Lower leg skin (tissue), 4 donors: ENCODE data around the gene IL6R. TPM values are rescaled to one million over a fixed set of nuclear protein-coding genes. Genes with fewer than 3 reads are reported as not detected.

Experiments used
- DNase-seq, 2 donors: peaks; one replicate each; pipeline ENCODE4 v3.0.0-alpha.2; 2019; ENCODE audit warnings: low spot score in 2 of 2
- H3K4me3 ChIP-seq: fragments of 200-600 bp; sonication (generic); 2 replicates; pipeline ENCODE4 v1.5.1; 2017; ENCODE audit warnings: mild to moderate bottlenecking, low read depth; ENCODE audit not compliant: poor library complexity, severe bottlenecking
- CTCF ChIP-seq, 3 donors: fragments of 450-650 bp; IDR thresholded peaks; one replicate each; pipeline ENCODE4 v1.5.1; 2016; ENCODE audit warnings: antibody characterized with exemption in 3 of 3, mild to moderate bottlenecking in 3 of 3, moderate library complexity in 2 of 3
- POLR2A ChIP-seq, 2 donors: fragments of 450-650 bp; IDR thresholded peaks; one replicate each; pipeline ENCODE4 v1.6.1; 2016 to 2017; ENCODE audit warnings: antibody characterized with exemption in 2 of 2, mild to moderate bottlenecking in 1 of 2, moderate library complexity in 1 of 2
- WGBS, 2 donors: methylation state at CpG; one replicate each; pipeline ENCODE4 v1.1.5; 2018; 5-methylcytosine and 5-hydroxymethylcytosine counted together
- intact Hi-C: fragments of 100-400 bp; cut with DNase I; formaldehyde crosslinking; loops from one replicate; pipeline ENCODE4 v1.15.0; 2023; ENCODE audit warnings: low total_unique reads
- total RNA-seq, 4 donors: library from RNA; depleted of rRNA; stranded (reverse); fragments of >200 nt; gene quantifications; one replicate each; pipeline ENCODE4 v1.1.0, GENCODE V29; 2016

The IL6R gene
- total RNA-seq, 4 donors from 2014 or later, result 14.7 to 42.1 (median 21.8) TPM

GRCh38 chr1:154433161-154433764, 28.1 kb downstream of the IL6R start:
- peak; percentile 77 to 92 for DNase-seq
- no peak for TF ChIP-seq POLR2A (IDR thresholded peaks at IDR 0.05)
- no peak for TF ChIP-seq CTCF (IDR thresholded peaks at IDR 0.05)
- no peak overlapping the region for H3K4me3 ChIP-seq
- WGBS, 2 donors, result 21 to 44% methylated on average over 7 to 9 of the region's 9 CpGs
- intact Hi-C loops, result no loop called here

GRCh38 chr1:154434346-154435085, 29.4 kb downstream of the IL6R start:
- 23 to 32% methylated on average over 18 of the region's 18 CpGs for WGBS, 2 donors
- intact Hi-C loops, result no loop called here
- TF ChIP-seq POLR2A (IDR thresholded peaks at IDR 0.05), result no peak
- TF ChIP-seq CTCF (IDR thresholded peaks at IDR 0.05), result no peak
- no peak overlapping the region for H3K4me3 ChIP-seq
- peak; percentile 88 to 97 for DNase-seq

DNA sequence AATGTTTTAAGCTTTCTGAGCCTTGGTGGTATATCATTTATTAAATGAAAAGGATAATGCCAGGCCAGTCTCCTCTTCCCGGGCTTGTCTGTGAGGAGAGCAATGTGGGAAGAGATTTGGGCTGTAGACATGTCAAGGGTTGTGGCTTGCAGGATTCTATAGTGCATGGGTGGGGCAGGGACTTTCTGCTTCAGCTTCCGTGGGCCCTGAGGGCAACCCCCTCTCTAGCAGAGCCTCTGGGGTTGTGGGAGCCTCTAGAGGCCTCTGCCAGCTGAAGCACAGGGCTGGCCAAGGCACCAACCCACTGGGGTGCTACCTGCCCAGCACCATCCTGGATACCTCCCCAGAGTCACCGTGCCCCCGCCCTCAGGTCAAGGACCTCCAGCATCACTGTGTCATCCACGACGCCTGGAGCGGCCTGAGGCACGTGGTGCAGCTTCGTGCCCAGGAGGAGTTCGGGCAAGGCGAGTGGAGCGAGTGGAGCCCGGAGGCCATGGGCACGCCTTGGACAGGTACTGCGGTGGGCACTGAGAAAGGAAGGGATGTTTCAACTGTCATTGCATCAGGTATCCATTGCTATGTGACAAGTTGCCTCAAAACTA, 30.6 kb downstream of the IL6R start:
- no peak for DNase-seq
- no peak for TF ChIP-seq POLR2A (IDR thresholded peaks at IDR 0.05)
- TF ChIP-seq CTCF (IDR thresholded peaks at IDR 0.05), result no peak
- WGBS, 2 donors, result 75 to 76% methylated on average over 14 to 15 of the region's 15 CpGs
- H3K4me3 ChIP-seq, result no peak overlapping the region
- intact Hi-C loops, result no loop called here

- intact Hi-C loops, result no loop called here
- DNase-seq, result no peak
- 62 to 67% methylated on average over 9 of the region's 9 CpGs for WGBS, 2 donors
- no peak overlapping the region for H3K4me3 ChIP-seq
- TF ChIP-seq CTCF (IDR thresholded peaks at IDR 0.05), result no peak
- no peak for TF ChIP-seq POLR2A (IDR thresholded peaks at IDR 0.05)
These were observed 31.3 kb downstream of the IL6R start for GRCh38 chr1:154436433-154436832.

GRCh38 chr1:154440036-154440804, 35.1 kb downstream of the IL6R start:
- 78 to 84% methylated on average over 6 of the region's 6 CpGs for WGBS, 2 donors
- H3K4me3 ChIP-seq, result no peak overlapping the region
- no peak for DNase-seq
- intact Hi-C loops, result no loop called here
- TF ChIP-seq CTCF (IDR thresholded peaks at IDR 0.05), result no peak
- no peak for TF ChIP-seq POLR2A (IDR thresholded peaks at IDR 0.05)
